ENCODE measurements around the gene TRAK1.

Gene TRAK1

GRCh38 chr3:42263354-42264346 lies 172.5 kb downstream of the TRAK1 start:
- H3K9ac ChIP-seq (ENCODE audit: low read length): peak overlapping the region; percentile 18
- peak overlapping the region; percentile 2 for H3K4me2 ChIP-seq (ENCODE audit: low read length, poor library complexity, severe bottlenecking)
- no peak overlapping the region for H3K23ac ChIP-seq (ENCODE audit: low read length in 2 of 2)
- H2AFZ ChIP-seq (ENCODE audit: low read depth, low read length): no peak overlapping the region
- DNase-seq: no peak
- no peak overlapping the region for H2BK5ac ChIP-seq (ENCODE audit: low read depth, low read length, poor library complexity, severe bottlenecking)
- no peak overlapping the region for H3K4ac ChIP-seq (ENCODE audit: low read depth in 1 of 2, low read length in 2 of 2)
- H3K18ac ChIP-seq (ENCODE audit: low read depth in 1 of 2, low read length in 2 of 2): no peak overlapping the region
- H4K91ac ChIP-seq (ENCODE audit: low read length): no peak overlapping the region
- H2BK120ac ChIP-seq (ENCODE audit: low read depth, low read length): no peak overlapping the region
- peaks cover 44 to 48% of the 10 kb centered on the region in 2 experiments for H3K27me3 ChIP-seq (ENCODE audit: control insufficient read depth in 1 of 2, insufficient read depth in 1 of 2, low read length in 2 of 2)
- no peaks in the 10 kb centered on the region for H3K36me3 ChIP-seq (ENCODE audit: control insufficient read depth in 1 of 2, insufficient read depth in 2 of 2, low read depth in 1 of 2, low read length in 2 of 2)
- peaks cover 6% of the 10 kb centered on the region for H3K4me1 ChIP-seq (ENCODE audit: control insufficient read depth, insufficient read depth, low read depth, low read length)
- H4K8ac ChIP-seq (ENCODE audit: low read length): no peak overlapping the region
- no peak overlapping the region for H2BK12ac ChIP-seq (ENCODE audit: low read length in 2 of 2)
- H3K4me3 ChIP-seq (ENCODE audit: insufficient read depth in 1 of 2, low read depth in 1 of 2, low read length in 2 of 2): peak overlapping the region in 1 of 2 experiments; percentile 69
- WGBS: 20% methylated on average over 50 of the region's 56 CpGs
- no peaks in the 10 kb centered on the region for H3K79me1 ChIP-seq (replicated peaks; ENCODE audit: low read length, poor library complexity, severe bottlenecking)
- H2BK15ac ChIP-seq (ENCODE audit: low read depth, poor library complexity, severe bottlenecking): no peak overlapping the region
- H3K14ac ChIP-seq (ENCODE audit: low read length in 2 of 2): peak overlapping the region in 1 of 2 experiments; percentile 3
- no peak overlapping the region for H3K27ac ChIP-seq (ENCODE audit: low read length, poor library complexity, severe bottlenecking)
- no peaks in the 10 kb centered on the region for H3K9me3 ChIP-seq (ENCODE audit: control insufficient read depth, low read length)
- no peak overlapping the region for H2AK5ac ChIP-seq (ENCODE audit: low read length, severe bottlenecking)

GRCh38 chr3:42264399-42265058 lies 173.4 kb downstream of the TRAK1 start:
- no peak overlapping the region for H3K14ac ChIP-seq (ENCODE audit: low read length in 2 of 2)
- 58% methylated on average over 37 of the region's 37 CpGs for WGBS
- H3K4me3 ChIP-seq (ENCODE audit: insufficient read depth in 1 of 2, low read depth in 1 of 2, low read length in 2 of 2): peak overlapping the region in 1 of 2 experiments; percentile 69

GRCh38 chr3:42265059-42265991 lies 174.2 kb downstream of the TRAK1 start:
- no peaks in the 10 kb centered on the region for H3K79me1 ChIP-seq (replicated peaks; ENCODE audit: low read length, poor library complexity, severe bottlenecking)
- H3K27ac ChIP-seq (ENCODE audit: low read length, poor library complexity, severe bottlenecking): no peak overlapping the region
- peak overlapping the region; percentile 13 for H4K8ac ChIP-seq (ENCODE audit: low read length)
- no peak overlapping the region for H2BK5ac ChIP-seq (ENCODE audit: low read depth, low read length, poor library complexity, severe bottlenecking)
- H2AK5ac ChIP-seq (ENCODE audit: low read length, severe bottlenecking): no peak overlapping the region
- H3K14ac ChIP-seq (ENCODE audit: low read length in 2 of 2): no peak overlapping the region
- H3K4me1 ChIP-seq (ENCODE audit: control insufficient read depth, insufficient read depth, low read depth, low read length): peaks cover 6% of the 10 kb centered on the region
- no peaks in the 10 kb centered on the region for H3K36me3 ChIP-seq (ENCODE audit: control insufficient read depth in 1 of 2, insufficient read depth in 2 of 2, low read depth in 1 of 2, low read length in 2 of 2)
- no peak overlapping the region for H2BK12ac ChIP-seq (ENCODE audit: low read length in 2 of 2)
- no peak overlapping the region for H2BK120ac ChIP-seq (ENCODE audit: low read depth, low read length)
- 90% methylated on average over 60 of the region's 60 CpGs for WGBS
- no peaks in the 10 kb centered on the region for H3K9me3 ChIP-seq (ENCODE audit: control insufficient read depth, low read length)
- no peak overlapping the region for H3K4ac ChIP-seq (ENCODE audit: low read depth in 1 of 2, low read length in 2 of 2)
- H4K91ac ChIP-seq (ENCODE audit: low read length): no peak overlapping the region
- H3K4me2 ChIP-seq (ENCODE audit: low read length, poor library complexity, severe bottlenecking): no peak overlapping the region
- peak overlapping the region; percentile 18 for H3K9ac ChIP-seq (ENCODE audit: low read length)
- H3K27me3 ChIP-seq (ENCODE audit: control insufficient read depth in 1 of 2, insufficient read depth in 1 of 2, low read length in 2 of 2): peaks cover 44 to 60% of the 10 kb centered on the region in 2 experiments
- H2AFZ ChIP-seq (ENCODE audit: low read depth, low read length): no peak overlapping the region
- H3K4me3 ChIP-seq (ENCODE audit: insufficient read depth in 1 of 2, low read depth in 1 of 2, low read length in 2 of 2): peak overlapping the region in 1 of 2 experiments; percentile 69
- H3K18ac ChIP-seq (ENCODE audit: low read depth in 1 of 2, low read length in 2 of 2): no peak overlapping the region
- no peak for DNase-seq
- no peak overlapping the region for H3K23ac ChIP-seq (ENCODE audit: low read length in 2 of 2)
- H2BK15ac ChIP-seq (ENCODE audit: low read depth, poor library complexity, severe bottlenecking): no peak overlapping the region

More at GRCh38 chr3:42264399-42265058, 173.4 kb downstream of the TRAK1 start:
- Histone ChIP-seq H4K8ac (ENCODE audit: low read length) (no peak overlapping the region), H3K27ac (ENCODE audit: low read length, poor library complexity, severe bottlenecking) (no peak overlapping the region), H2BK15ac (ENCODE audit: low read depth, poor library complexity, severe bottlenecking) (no peak overlapping the region), H3K79me1 (replicated peaks; ENCODE audit: low read length, poor library complexity, severe bottlenecking) (no peaks in the 10 kb centered on the region), H3K27me3 (ENCODE audit: control insufficient read depth in 1 of 2, insufficient read depth in 1 of 2, low read length in 2 of 2) (peaks cover 50 to 57% of the 10 kb centered on the region in 2 experiments), H4K91ac (ENCODE audit: low read length) (no peak overlapping the region), H3K4me1 (ENCODE audit: control insufficient read depth, insufficient read depth, low read depth, low read length) (peaks cover 6% of the 10 kb centered on the region), H3K4me2 (ENCODE audit: low read length, poor library complexity, severe bottlenecking) (no peak overlapping the region), H3K18ac (ENCODE audit: low read depth in 1 of 2, low read length in 2 of 2) (no peak overlapping the region), H2AK5ac (ENCODE audit: low read length, severe bottlenecking) (no peak overlapping the region), H3K23ac (ENCODE audit: low read length in 2 of 2) (no peak overlapping the region), H3K9ac (ENCODE audit: low read length) (peak overlapping the region; percentile 36), H2BK12ac (ENCODE audit: low read length in 2 of 2) (no peak overlapping the region), H3K36me3 (ENCODE audit: control insufficient read depth in 1 of 2, insufficient read depth in 2 of 2, low read depth in 1 of 2, low read length in 2 of 2) (no peaks in the 10 kb centered on the region), H2AFZ (ENCODE audit: low read depth, low read length) (no peak overlapping the region), H3K9me3 (ENCODE audit: control insufficient read depth, low read length) (no peaks in the 10 kb centered on the region), H2BK120ac (ENCODE audit: low read depth, low read length) (no peak overlapping the region), H3K4ac (ENCODE audit: low read depth in 1 of 2, low read length in 2 of 2) (no peak overlapping the region), H2BK5ac (ENCODE audit: low read depth, low read length, poor library complexity, severe bottlenecking) (no peak overlapping the region)
- no peak for DNase-seq
